GM19351 (cell line): ENCODE results near the gene G3BP1.
"Not testable (repeated sequence)": the region's sequence is repeated elsewhere in the genome, so short reads cannot be mapped to it uniquely, and the experiment has no call there.

Experiments used
- ATAC-seq: cut with Tn5 transposase; IDR thresholded peaks from one replicate; pipeline ENCODE4 v1.9.1; 2021; ENCODE audit warnings: mild to moderate bottlenecking, moderate library complexity; ENCODE audit not compliant: unreplicated experiment

The G3BP1 gene

DNA sequence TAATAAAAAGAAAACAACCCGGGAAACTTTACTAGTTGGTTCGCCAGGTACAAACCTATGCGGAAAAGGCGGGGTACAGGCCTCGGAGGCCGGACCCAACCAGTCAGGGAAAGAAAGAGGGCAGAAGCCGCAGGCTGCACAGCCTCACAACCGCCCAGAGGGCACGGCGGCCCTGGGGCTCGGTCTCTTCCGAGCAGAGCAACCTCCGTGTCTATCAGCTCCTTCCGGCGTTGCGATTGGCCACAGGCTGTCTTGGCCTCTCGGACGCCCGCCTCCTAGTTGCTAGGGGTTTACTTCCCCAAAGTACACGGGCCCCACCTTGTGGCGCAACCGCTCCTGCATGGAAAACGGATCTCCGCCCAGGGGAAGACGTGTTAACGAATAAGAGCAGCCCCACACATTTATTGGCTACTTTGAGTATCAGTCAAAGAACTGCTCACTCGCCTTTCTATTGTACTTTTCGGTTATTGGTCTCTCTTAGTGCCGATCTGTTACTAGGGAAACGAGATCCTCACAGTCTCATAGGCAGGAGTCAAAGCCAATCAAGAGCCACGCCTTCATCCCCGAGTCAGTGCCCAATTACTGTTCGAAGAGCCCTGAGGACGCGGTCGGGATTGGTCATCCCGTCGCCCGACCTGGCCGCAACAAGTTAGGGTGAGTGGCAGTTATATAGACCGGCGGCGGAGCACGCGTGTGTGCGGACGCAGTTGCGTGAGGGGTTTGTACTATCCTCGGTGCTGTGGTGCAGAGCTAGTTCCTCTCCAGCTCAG lies at the start of gene G3BP1:
Gene G3BP1, plus strand, starts transcription at position 696 of the 770 bp plus-strand sequence. CDS start 14,667 bp downstream, outside the sequence.
- ATAC-seq = peak; percentile 73

- ATAC-seq = no peak
These were observed 49.2 kb upstream of the G3BP1 start for GRCh38 chr5:151722546-151722945.

DNA sequence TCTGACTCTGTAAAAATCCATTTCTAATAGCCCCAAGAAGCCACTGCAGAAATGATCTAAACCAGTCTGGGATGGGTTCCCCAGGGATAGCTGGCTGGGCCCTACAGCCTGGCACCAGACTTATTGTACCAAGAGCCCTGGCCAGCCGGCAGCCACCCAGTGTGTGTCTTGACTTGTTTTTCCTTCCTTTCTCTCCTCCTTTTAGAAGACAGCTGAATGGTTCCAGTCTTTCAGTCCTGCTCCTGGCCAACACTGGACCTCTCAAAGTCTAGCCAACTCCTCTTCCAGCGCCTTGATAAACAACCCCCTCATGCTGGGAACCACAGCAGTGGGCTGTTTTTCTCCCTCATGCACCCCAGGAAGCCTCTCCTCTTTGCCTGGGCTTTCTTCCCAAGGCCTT lies 47.4 kb upstream of the G3BP1 start:
- ATAC-seq = no peak

DNA sequence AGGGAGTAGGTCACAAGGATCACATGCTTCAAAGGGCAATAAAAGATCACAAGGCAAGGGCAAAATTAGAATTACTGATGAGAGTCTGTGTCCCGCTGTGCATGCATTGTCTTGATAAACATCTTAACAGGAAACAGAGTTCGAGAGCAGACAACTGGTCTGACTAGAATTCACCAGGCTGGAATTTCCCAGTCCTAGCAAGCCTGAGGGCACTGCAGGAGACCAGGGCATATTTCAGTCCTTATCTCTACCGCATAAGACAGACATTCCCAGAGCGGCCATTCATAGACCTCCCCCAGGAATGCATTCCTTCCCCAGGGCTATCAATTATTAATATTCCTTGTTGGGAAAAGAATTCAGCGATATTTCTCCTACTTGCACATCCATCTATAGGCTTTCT lies 42.2 kb upstream of the G3BP1 start:
- not testable (repeated sequence) for ATAC-seq

DNA sequence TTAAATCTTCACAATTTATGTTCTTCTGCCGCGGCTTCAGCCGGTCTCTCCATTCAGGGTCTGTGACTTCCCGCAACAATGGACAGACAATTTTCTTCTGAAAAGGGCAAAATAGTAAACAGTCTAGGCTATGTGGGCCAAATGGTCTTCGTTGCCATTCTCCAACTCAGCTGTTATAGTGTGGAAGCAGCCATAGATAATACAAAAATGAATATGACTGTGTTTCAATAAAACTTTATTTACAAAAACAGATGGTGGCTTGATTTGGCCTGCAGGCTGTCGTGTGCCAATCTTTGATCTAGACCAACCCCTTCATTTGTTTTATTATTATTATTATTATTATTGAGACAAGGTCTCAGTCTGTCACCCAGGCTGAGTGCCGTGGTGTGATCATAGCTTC lies 41.4 kb upstream of the G3BP1 start:
- no peak for ATAC-seq

DNA sequence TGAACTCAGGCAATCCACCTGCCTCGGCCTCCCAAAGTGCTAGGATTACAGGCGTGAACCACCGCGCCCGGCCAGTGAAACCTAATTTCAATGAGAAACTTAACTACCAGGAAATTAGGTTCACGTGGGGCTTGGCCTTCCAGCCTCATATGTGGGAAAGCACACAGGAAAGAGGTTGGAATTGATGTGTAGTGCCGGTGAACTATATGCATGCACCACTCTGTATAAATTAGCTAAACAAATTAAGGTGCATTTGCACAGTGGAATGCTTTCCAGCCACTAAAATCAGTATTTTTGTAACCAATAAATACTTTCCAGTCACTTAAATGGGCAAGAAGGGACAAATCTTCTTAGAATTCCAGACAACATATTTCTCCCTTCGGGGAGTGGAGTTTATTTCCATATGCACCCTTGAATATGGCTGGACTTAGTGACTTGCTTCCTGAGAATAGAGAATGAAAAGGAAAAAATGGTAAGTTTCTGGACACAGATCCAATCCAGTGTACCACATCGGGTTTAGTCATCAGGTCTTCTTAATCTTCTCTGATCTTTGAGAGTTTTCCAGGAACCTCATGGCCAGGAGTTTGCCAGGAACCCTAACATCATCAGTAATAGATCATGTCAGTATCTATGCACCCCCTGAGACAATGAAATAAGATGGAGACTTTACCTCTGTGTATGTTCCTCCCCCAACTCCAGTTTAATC lies 38.2 kb upstream of the G3BP1 start:
- no peak for ATAC-seq

DNA sequence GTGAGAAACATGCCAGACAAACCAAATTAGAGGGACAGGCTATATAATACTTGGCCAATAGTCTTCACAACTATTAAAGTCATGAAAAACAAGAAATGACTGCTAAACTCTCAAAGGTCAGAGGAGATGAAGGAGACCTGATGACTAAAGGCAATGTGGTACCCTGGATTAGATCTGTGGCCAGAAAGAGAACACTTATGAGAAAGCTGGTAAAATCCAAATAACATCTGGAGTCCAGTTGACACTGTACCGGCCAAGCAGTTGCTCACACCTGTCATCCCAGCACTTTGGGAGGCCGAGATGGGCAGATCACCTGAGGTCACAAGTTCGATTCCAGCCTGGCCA lies 37.7 kb upstream of the G3BP1 start:
- ATAC-seq = no peak

GRCh38 chr5:151735646-151736045 lies 36.1 kb upstream of the G3BP1 start:
- ATAC-seq = no peak

DNA sequence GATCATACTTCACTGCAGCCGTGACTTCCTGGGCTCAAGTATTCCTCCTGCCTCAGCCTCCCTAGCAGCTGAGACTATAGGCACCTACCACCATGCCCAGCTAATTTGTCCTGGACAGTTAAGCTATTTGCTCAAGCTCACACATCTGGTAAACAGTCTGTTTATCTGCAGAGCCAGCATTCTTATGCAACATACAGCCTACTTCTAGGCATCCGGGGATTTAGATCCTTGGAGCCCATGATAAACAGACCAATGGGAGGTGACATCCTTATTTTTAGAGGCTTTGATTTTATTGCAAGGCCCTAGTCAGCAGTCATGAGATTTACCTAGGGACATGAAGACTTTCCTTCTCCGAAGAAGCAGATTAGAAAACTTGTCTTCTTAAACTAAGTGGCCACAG lies 34.3 kb upstream of the G3BP1 start:
- no peak for ATAC-seq

- no peak for ATAC-seq
These were observed 33.5 kb upstream of the G3BP1 start for GRCh38 chr5:151738125-151738848.

DNA sequence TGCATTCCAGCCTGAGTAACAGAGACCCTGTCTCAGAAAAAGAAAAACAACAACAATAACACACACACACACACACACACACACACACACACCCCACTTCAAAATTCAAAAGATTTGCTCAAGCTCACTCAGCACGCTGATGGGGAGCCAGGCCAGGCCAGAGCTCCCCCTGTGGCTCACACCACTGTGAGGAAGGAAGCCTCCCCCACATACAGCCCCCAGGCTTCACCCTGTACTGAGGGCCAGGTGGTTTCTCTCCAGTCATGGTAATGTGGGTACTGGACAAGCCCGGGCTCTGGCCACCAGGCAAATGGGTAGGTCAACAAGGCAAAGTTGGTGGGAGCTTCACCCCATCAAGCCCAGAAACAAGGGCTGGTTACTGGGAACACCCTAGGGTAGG lies 32.4 kb upstream of the G3BP1 start:
- ATAC-seq = no peak

DNA sequence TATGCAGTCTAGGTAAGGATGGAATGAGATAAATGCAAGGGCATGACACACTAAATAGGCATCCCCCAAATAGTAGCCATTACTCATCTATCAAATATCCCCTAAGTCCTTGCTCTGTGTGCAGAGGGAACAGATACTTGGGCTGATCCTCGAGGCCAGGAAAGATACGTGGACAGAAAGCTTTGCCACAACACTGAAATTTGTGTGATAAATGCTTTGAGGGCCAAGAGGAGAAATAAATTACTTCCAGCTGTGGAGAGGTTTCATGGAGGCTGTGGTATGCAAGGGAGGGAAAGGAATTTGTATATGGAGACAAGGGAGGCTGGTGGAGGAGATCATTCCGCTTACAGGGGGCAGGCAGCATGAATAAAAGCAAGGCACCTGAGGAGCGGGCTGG lies 31.8 kb upstream of the G3BP1 start:
- no peak for ATAC-seq

DNA sequence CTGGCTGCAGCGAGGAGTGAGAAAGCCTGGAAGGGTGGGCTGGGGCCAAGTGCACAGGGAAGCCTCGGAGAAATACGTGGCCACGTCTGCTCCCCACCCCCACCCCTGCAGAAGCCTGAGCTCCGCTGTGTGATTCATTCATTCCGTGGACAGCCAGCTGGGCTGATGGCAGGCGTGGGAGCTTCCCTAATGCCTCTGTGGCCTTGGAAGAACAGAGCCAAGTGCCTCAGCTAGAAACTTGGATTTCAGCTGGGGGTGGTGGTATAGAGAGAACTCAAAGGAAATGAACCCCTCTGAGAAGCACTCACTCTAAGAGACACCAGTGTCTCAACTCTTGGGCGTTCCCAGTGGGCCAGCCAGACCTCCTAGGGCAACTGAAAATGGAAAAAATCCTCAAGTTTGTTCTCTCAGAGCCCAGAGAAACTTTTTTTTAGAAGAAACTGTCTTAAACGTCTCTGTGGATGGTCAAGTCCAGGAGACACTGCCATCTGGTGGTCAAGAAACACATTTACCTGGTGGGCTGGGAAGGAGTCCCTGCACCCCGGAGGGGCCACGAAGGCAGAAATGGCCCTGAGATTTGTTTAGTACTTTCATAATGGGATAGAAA lies 31.3 kb upstream of the G3BP1 start:
- ATAC-seq = peak; percentile 68

DNA sequence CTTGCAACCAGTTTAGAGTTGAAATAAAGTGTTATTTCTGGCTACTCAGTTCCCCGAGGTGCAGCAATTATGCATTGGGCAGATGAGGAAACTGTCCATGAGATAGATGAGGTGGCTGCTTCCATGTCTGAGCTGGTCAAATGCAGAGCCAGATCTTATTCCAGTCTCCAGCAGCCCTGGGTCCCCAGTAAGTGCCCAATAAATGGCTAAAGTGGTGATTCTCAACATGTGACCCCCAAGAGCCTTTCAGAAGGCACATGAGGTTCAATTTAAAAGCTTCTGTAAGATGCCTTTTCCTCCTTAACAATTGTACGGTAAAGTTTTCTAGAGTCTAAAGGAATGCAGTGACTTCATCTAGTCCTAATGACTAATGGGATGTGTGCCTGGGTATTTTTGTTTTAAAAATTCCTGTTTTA lies 30.8 kb upstream of the G3BP1 start:
- ATAC-seq = peak; percentile 24

GRCh38 chr5:151741678-151742423 lies 29.9 kb upstream of the G3BP1 start:
- ATAC-seq = no peak

DNA sequence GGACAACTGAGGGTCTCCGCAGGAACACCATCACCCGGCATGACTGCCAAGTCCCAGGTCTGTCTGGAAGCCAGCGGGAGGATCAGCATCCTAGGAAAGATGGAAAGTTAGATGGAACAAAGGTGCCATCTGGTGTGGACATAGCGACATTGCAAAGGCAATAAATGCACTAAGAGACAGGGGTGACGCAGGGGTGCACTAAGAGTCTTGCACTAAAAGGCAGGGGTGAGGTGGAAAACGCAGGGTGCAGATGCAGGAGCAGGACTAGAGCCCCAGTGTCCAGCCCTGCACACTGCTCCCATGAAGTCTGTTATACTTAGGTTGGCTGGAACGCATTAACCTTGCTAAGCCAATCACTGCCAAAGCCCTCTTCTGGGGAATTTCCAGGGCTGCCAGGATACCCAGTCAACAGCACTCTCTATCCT lies 28.9 kb upstream of the G3BP1 start:
- ATAC-seq = no peak

DNA sequence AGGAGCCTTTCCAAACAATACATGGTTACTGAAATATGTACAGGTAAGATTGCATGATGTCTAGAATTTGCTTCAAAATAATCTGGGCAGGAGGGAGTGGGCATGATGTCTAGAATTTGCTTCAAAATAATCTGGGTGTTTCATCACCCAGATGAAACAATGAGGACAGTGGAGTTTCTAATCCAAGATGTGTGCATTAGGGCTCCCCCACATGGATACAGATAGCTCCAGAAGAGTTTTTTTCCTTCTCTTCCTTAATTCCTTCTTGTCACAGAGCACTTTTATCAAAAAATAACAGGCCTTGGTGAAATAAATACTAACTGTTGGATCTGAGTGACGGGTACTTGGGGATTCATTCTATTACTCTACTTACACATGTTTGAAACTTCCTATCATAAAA lies 28.2 kb upstream of the G3BP1 start:
- no peak for ATAC-seq

DNA sequence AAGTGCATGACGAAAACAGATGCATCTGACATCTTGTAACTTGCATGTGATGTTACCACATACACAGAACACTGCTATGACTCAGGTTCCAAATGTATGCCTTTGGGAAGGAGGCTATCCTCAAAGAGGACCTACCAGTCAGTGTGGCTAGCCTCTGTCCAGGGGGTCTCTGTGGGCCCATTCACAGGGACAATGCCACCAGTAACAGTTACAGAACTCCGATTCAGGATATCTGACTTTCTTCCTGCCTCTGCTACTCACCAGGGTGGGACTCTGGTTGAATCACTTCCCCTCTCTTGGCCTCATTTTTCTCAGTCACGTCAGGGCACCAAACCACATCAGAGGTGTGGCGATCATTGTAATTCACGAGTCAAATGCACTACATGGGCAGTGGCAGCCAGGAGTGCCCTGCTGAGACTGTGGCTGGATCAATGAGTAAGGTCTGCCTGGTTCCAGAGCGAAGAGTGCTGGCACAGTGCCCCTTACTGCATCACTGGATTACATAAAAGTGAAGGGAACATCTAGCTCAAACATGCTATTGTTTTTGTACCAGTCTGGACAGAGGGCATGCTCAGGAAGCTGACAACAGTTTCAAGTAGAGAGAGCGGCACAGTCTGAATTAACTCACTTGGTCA lies 26.6 kb upstream of the G3BP1 start:
- ATAC-seq = peak; percentile 51

DNA sequence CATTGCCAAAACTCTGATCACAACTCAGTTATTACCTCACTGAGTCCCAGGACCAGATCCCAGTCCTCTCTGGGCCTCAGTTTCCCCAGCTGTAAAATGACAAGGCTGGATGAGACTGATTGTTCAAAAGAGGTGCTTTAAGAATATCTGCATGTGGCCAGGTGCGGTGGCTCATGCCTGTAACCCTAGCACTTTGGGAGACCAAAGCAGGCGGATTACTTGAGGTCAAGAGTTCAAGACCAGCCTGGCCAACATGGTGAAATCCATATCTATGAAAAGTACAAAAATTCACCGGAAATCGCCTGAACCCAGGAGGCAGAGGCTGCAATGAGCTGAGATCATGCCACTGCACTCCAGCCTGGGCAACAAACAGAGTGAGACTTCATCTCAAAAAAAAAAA lies 21.6 kb upstream of the G3BP1 start:
- no peak for ATAC-seq

- ATAC-seq = no peak
These were observed 20.7 kb upstream of the G3BP1 start for GRCh38 chr5:151751091-151751490.
